ENCODE data around the gene PPM1H. TPM values are rescaled to one million over a fixed set of nuclear protein-coding genes. Genes with fewer than 3 reads are reported as not detected.

PPM1H gene
- total RNA-seq, 1 donor: 13.4 TPM

- TF ChIP-seq CTCF (IDR thresholded peaks at IDR 0.05; ENCODE audit: extremely low read depth, low read depth, low read length): no peak
Measured at GRCh38 chr12:62806244-62806836, 128.6 kb downstream of the PPM1H start.

GRCh38 chr12:62805517-62805916 is 129.4 kb downstream of the PPM1H start:
- no peak for DNase-seq (ENCODE audit: insufficient read length, low spot score, missing footprints)
- no peaks in the 10 kb centered on the region for H3K4me1 ChIP-seq (ENCODE audit: insufficient read depth, low read length)
- TF ChIP-seq CTCF (IDR thresholded peaks at IDR 0.05; ENCODE audit: extremely low read depth, low read depth, low read length): no peak

More at GRCh38 chr12:62806244-62806836, 128.6 kb downstream of the PPM1H start:
- Histone ChIP-seq H3K36me3 (ENCODE audit: insufficient read depth, low read length) (no peaks in the 10 kb centered on the region), H2AFZ (ENCODE audit: low read length) (no peak overlapping the region), H3K27ac (ENCODE audit: low read depth, low read length) (no peak overlapping the region), H3K79me2 (ENCODE audit: insufficient read depth, low read length) (no peaks in the 10 kb centered on the region), H3K4me1 (ENCODE audit: insufficient read depth, low read length) (no peaks in the 10 kb centered on the region), H3K9me3 (ENCODE audit: low read depth, low read length) (no peaks in the 10 kb centered on the region), H3K4me2 (ENCODE audit: insufficient read depth, low read length) (no peak overlapping the region), H3K27me3 (ENCODE audit: insufficient read depth, low read length) (no peaks in the 10 kb centered on the region), H4K20me1 (ENCODE audit: insufficient read depth, low read length) (no peaks in the 10 kb centered on the region), H3K4me3 (ENCODE audit: insufficient read depth, low read length) (no peak overlapping the region)
- DNase-seq (ENCODE audit: insufficient read length, low spot score, missing footprints): no peak

GRCh38 chr12:62803756-62804155 is 131.2 kb downstream of the PPM1H start:
- TF ChIP-seq CTCF (IDR thresholded peaks at IDR 0.05; ENCODE audit: extremely low read depth, low read depth, low read length): no peak
- Histone ChIP-seq H2AFZ (ENCODE audit: low read length) (no peak overlapping the region), H3K79me2 (ENCODE audit: insufficient read depth, low read length) (no peaks in the 10 kb centered on the region), H3K27me3 (ENCODE audit: insufficient read depth, low read length) (no peaks in the 10 kb centered on the region), H3K27ac (ENCODE audit: low read depth, low read length) (no peak overlapping the region), H3K4me2 (ENCODE audit: insufficient read depth, low read length) (no peak overlapping the region), H3K9me3 (ENCODE audit: low read depth, low read length) (no peaks in the 10 kb centered on the region), H3K4me3 (ENCODE audit: insufficient read depth, low read length) (no peak overlapping the region), H3K36me3 (ENCODE audit: insufficient read depth, low read length) (no peaks in the 10 kb centered on the region), H3K4me1 (ENCODE audit: insufficient read depth, low read length) (no peaks in the 10 kb centered on the region), H4K20me1 (ENCODE audit: insufficient read depth, low read length) (no peaks in the 10 kb centered on the region)
- no peak for DNase-seq (ENCODE audit: insufficient read length, low spot score, missing footprints)

More at GRCh38 chr12:62805517-62805916, 129.4 kb downstream of the PPM1H start:
- H3K4me2 ChIP-seq (ENCODE audit: insufficient read depth, low read length): no peak overlapping the region
- H3K9me3 ChIP-seq (ENCODE audit: low read depth, low read length): no peaks in the 10 kb centered on the region
- H3K27me3 ChIP-seq (ENCODE audit: insufficient read depth, low read length): no peaks in the 10 kb centered on the region
- no peak overlapping the region for H2AFZ ChIP-seq (ENCODE audit: low read length)
- no peaks in the 10 kb centered on the region for H4K20me1 ChIP-seq (ENCODE audit: insufficient read depth, low read length)
- H3K79me2 ChIP-seq (ENCODE audit: insufficient read depth, low read length): no peaks in the 10 kb centered on the region
- no peak overlapping the region for H3K27ac ChIP-seq (ENCODE audit: low read depth, low read length)
- H3K4me3 ChIP-seq (ENCODE audit: insufficient read depth, low read length): no peak overlapping the region
- no peaks in the 10 kb centered on the region for H3K36me3 ChIP-seq (ENCODE audit: insufficient read depth, low read length)

GRCh38 chr12:62802984-62803383 is 132.0 kb downstream of the PPM1H start:
- DNase-seq (ENCODE audit: insufficient read length, low spot score, missing footprints): peak; percentile 88
- H3K4me2 ChIP-seq (ENCODE audit: insufficient read depth, low read length): no peak overlapping the region
- H3K36me3 ChIP-seq (ENCODE audit: insufficient read depth, low read length): no peaks in the 10 kb centered on the region
- peak; percentile 57 for TF ChIP-seq CTCF (IDR thresholded peaks at IDR 0.05; ENCODE audit: extremely low read depth, low read depth, low read length)
- no peaks in the 10 kb centered on the region for H3K27me3 ChIP-seq (ENCODE audit: insufficient read depth, low read length)
- H3K4me1 ChIP-seq (ENCODE audit: insufficient read depth, low read length): no peaks in the 10 kb centered on the region
- no peak overlapping the region for H2AFZ ChIP-seq (ENCODE audit: low read length)
- H4K20me1 ChIP-seq (ENCODE audit: insufficient read depth, low read length): no peaks in the 10 kb centered on the region
- H3K9me3 ChIP-seq (ENCODE audit: low read depth, low read length): no peaks in the 10 kb centered on the region
- H3K4me3 ChIP-seq (ENCODE audit: insufficient read depth, low read length): no peak overlapping the region
- no peaks in the 10 kb centered on the region for H3K79me2 ChIP-seq (ENCODE audit: insufficient read depth, low read length)
- no peak overlapping the region for H3K27ac ChIP-seq (ENCODE audit: low read depth, low read length)

Data from osteoblast (primary cell).